ENCODE data around the gene CDH13.

CDH13 gene

GRCh38 chr16:82761236-82761635 lies 134.5 kb downstream of the CDH13 start:
- peak; percentile 63 for DNase-seq
- no peak overlapping the region for H3K9ac ChIP-seq (ENCODE audit: low read length)
- H3K23ac ChIP-seq (ENCODE audit: low read length in 2 of 2): no peak overlapping the region
- no peak overlapping the region for H3K4ac ChIP-seq (ENCODE audit: low read depth in 1 of 2, low read length in 2 of 2)
- H3K4me1 ChIP-seq (ENCODE audit: control insufficient read depth, insufficient read depth, low read depth, low read length): peaks cover 6% of the 10 kb centered on the region
- no peak overlapping the region for H4K8ac ChIP-seq (ENCODE audit: low read length)
- H3K36me3 ChIP-seq (ENCODE audit: control insufficient read depth in 1 of 2, insufficient read depth in 2 of 2, low read depth in 1 of 2, low read length in 2 of 2): no peaks in the 10 kb centered on the region
- no peak overlapping the region for H3K14ac ChIP-seq (ENCODE audit: low read length in 2 of 2)
- no peak overlapping the region for H2BK5ac ChIP-seq (ENCODE audit: low read depth, low read length, poor library complexity, severe bottlenecking)
- no peak overlapping the region for H3K27ac ChIP-seq (ENCODE audit: low read length, poor library complexity, severe bottlenecking)
- H3K18ac ChIP-seq (ENCODE audit: low read depth in 1 of 2, low read length in 2 of 2): no peak overlapping the region
- H2AK5ac ChIP-seq (ENCODE audit: low read length, severe bottlenecking): no peak overlapping the region
- no peak overlapping the region for H2BK120ac ChIP-seq (ENCODE audit: low read depth, low read length)
- 90% methylated on average over 4 of the region's 4 CpGs for WGBS
- H3K79me1 ChIP-seq (replicated peaks; ENCODE audit: low read length, poor library complexity, severe bottlenecking): peaks cover 18% of the 10 kb centered on the region
- H3K27me3 ChIP-seq (ENCODE audit: control insufficient read depth in 1 of 2, insufficient read depth in 1 of 2, low read length in 2 of 2): no peaks in the 10 kb centered on the region
- H3K9me3 ChIP-seq (ENCODE audit: control insufficient read depth, low read length): no peaks in the 10 kb centered on the region
- H2BK15ac ChIP-seq (ENCODE audit: low read depth, poor library complexity, severe bottlenecking): no peak overlapping the region
- no peak overlapping the region for H4K91ac ChIP-seq (ENCODE audit: low read length)
- peak overlapping the region in 1 of 2 experiments; percentile 65 for H3K4me3 ChIP-seq (ENCODE audit: insufficient read depth in 1 of 2, low read depth in 1 of 2, low read length in 2 of 2)
- H2BK12ac ChIP-seq (ENCODE audit: low read length in 2 of 2): no peak overlapping the region
- H3K4me2 ChIP-seq (ENCODE audit: low read length, poor library complexity, severe bottlenecking): no peak overlapping the region
- no peak overlapping the region for H2AFZ ChIP-seq (ENCODE audit: low read depth, low read length)

GRCh38 chr16:82761858-82762257 lies 135.1 kb downstream of the CDH13 start:
- 45% methylated on average over 1 of the region's 3 CpGs for WGBS
- Histone ChIP-seq H3K23ac (ENCODE audit: low read length in 2 of 2) (no peak overlapping the region), H3K79me1 (replicated peaks; ENCODE audit: low read length, poor library complexity, severe bottlenecking) (peaks cover 19% of the 10 kb centered on the region), H3K4ac (ENCODE audit: low read depth in 1 of 2, low read length in 2 of 2) (no peak overlapping the region), H3K9ac (ENCODE audit: low read length) (peak overlapping the region; percentile 53), H2AFZ (ENCODE audit: low read depth, low read length) (no peak overlapping the region), H2BK5ac (ENCODE audit: low read depth, low read length, poor library complexity, severe bottlenecking) (no peak overlapping the region), H2BK15ac (ENCODE audit: low read depth, poor library complexity, severe bottlenecking) (no peak overlapping the region), H3K4me3 (ENCODE audit: insufficient read depth in 1 of 2, low read depth in 1 of 2, low read length in 2 of 2) (peak overlapping the region in 1 of 2 experiments; percentile 65), H3K36me3 (ENCODE audit: control insufficient read depth in 1 of 2, insufficient read depth in 2 of 2, low read depth in 1 of 2, low read length in 2 of 2) (no peaks in the 10 kb centered on the region), H3K4me2 (ENCODE audit: low read length, poor library complexity, severe bottlenecking) (peak overlapping the region; percentile 19), H3K4me1 (ENCODE audit: control insufficient read depth, insufficient read depth, low read depth, low read length) (peaks cover 6% of the 10 kb centered on the region), H4K91ac (ENCODE audit: low read length) (no peak overlapping the region), H3K27ac (ENCODE audit: low read length, poor library complexity, severe bottlenecking) (no peak overlapping the region), H2BK120ac (ENCODE audit: low read depth, low read length) (no peak overlapping the region), H3K18ac (ENCODE audit: low read depth in 1 of 2, low read length in 2 of 2) (no peak overlapping the region), H4K8ac (ENCODE audit: low read length) (no peak overlapping the region), H3K27me3 (ENCODE audit: control insufficient read depth in 1 of 2, insufficient read depth in 1 of 2, low read length in 2 of 2) (no peaks in the 10 kb centered on the region), H2AK5ac (ENCODE audit: low read length, severe bottlenecking) (no peak overlapping the region), H3K9me3 (ENCODE audit: control insufficient read depth, low read length) (no peaks in the 10 kb centered on the region), H3K14ac (ENCODE audit: low read length in 2 of 2) (no peak overlapping the region), H2BK12ac (ENCODE audit: low read length in 2 of 2) (no peak overlapping the region)
- peak; percentile 61 for DNase-seq

- Histone ChIP-seq H3K27me3 (ENCODE audit: control insufficient read depth in 1 of 2, insufficient read depth in 1 of 2, low read length in 2 of 2) (no peaks in the 10 kb centered on the region), H3K9me3 (ENCODE audit: control insufficient read depth, low read length) (no peaks in the 10 kb centered on the region), H2BK15ac (ENCODE audit: low read depth, poor library complexity, severe bottlenecking) (no peak overlapping the region), H4K91ac (ENCODE audit: low read length) (no peak overlapping the region), H2BK120ac (ENCODE audit: low read depth, low read length) (no peak overlapping the region), H2BK5ac (ENCODE audit: low read depth, low read length, poor library complexity, severe bottlenecking) (no peak overlapping the region), H3K4me1 (ENCODE audit: control insufficient read depth, insufficient read depth, low read depth, low read length) (peaks cover 6% of the 10 kb centered on the region), H2BK12ac (ENCODE audit: low read length in 2 of 2) (no peak overlapping the region), H3K27ac (ENCODE audit: low read length, poor library complexity, severe bottlenecking) (no peak overlapping the region), H3K4me3 (ENCODE audit: insufficient read depth in 1 of 2, low read depth in 1 of 2, low read length in 2 of 2) (no peak overlapping the region), H4K8ac (ENCODE audit: low read length) (no peak overlapping the region), H3K4ac (ENCODE audit: low read depth in 1 of 2, low read length in 2 of 2) (no peak overlapping the region), H3K14ac (ENCODE audit: low read length in 2 of 2) (no peak overlapping the region), H3K79me1 (replicated peaks; ENCODE audit: low read length, poor library complexity, severe bottlenecking) (peaks cover 18% of the 10 kb centered on the region), H3K9ac (ENCODE audit: low read length) (no peak overlapping the region), H2AK5ac (ENCODE audit: low read length, severe bottlenecking) (no peak overlapping the region), H3K18ac (ENCODE audit: low read depth in 1 of 2, low read length in 2 of 2) (peak overlapping the region in 1 of 2 experiments; percentile 41), H3K4me2 (ENCODE audit: low read length, poor library complexity, severe bottlenecking) (no peak overlapping the region), H3K23ac (ENCODE audit: low read length in 2 of 2) (no peak overlapping the region), H3K36me3 (ENCODE audit: control insufficient read depth in 1 of 2, insufficient read depth in 2 of 2, low read depth in 1 of 2, low read length in 2 of 2) (no peaks in the 10 kb centered on the region), H2AFZ (ENCODE audit: low read depth, low read length) (no peak overlapping the region)
- no peak for DNase-seq
- 100% methylated on average over 2 of the region's 2 CpGs for WGBS
These were observed 136.6 kb downstream of the CDH13 start for GRCh38 chr16:82763371-82763770.

- Histone ChIP-seq H3K36me3 (ENCODE audit: control insufficient read depth in 1 of 2, insufficient read depth in 2 of 2, low read depth in 1 of 2, low read length in 2 of 2) (no peaks in the 10 kb centered on the region), H3K4me2 (ENCODE audit: low read length, poor library complexity, severe bottlenecking) (no peak overlapping the region), H4K91ac (ENCODE audit: low read length) (no peak overlapping the region), H2BK5ac (ENCODE audit: low read depth, low read length, poor library complexity, severe bottlenecking) (no peak overlapping the region), H3K27ac (ENCODE audit: low read length, poor library complexity, severe bottlenecking) (no peak overlapping the region), H3K27me3 (ENCODE audit: control insufficient read depth in 1 of 2, insufficient read depth in 1 of 2, low read length in 2 of 2) (no peaks in the 10 kb centered on the region), H2AFZ (ENCODE audit: low read depth, low read length) (no peak overlapping the region), H3K23ac (ENCODE audit: low read length in 2 of 2) (no peak overlapping the region), H3K4ac (ENCODE audit: low read depth in 1 of 2, low read length in 2 of 2) (no peak overlapping the region), H3K4me3 (ENCODE audit: insufficient read depth in 1 of 2, low read depth in 1 of 2, low read length in 2 of 2) (no peak overlapping the region), H3K9me3 (ENCODE audit: control insufficient read depth, low read length) (no peaks in the 10 kb centered on the region), H3K79me1 (replicated peaks; ENCODE audit: low read length, poor library complexity, severe bottlenecking) (peaks cover 24% of the 10 kb centered on the region), H2BK15ac (ENCODE audit: low read depth, poor library complexity, severe bottlenecking) (no peak overlapping the region), H2BK120ac (ENCODE audit: low read depth, low read length) (no peak overlapping the region), H3K18ac (ENCODE audit: low read depth in 1 of 2, low read length in 2 of 2) (no peak overlapping the region), H3K9ac (ENCODE audit: low read length) (no peak overlapping the region), H3K14ac (ENCODE audit: low read length in 2 of 2) (no peak overlapping the region), H2BK12ac (ENCODE audit: low read length in 2 of 2) (no peak overlapping the region), H4K8ac (ENCODE audit: low read length) (no peak overlapping the region), H2AK5ac (ENCODE audit: low read length, severe bottlenecking) (no peak overlapping the region), H3K4me1 (ENCODE audit: control insufficient read depth, insufficient read depth, low read depth, low read length) (peaks cover 5% of the 10 kb centered on the region)
- DNase-seq: no peak
- 100% methylated on average over 2 of the region's 3 CpGs for WGBS
These were observed 140.4 kb downstream of the CDH13 start for GRCh38 chr16:82767198-82767597.
